Measurements from ENCODE around the gene FAM222A.

DNA sequence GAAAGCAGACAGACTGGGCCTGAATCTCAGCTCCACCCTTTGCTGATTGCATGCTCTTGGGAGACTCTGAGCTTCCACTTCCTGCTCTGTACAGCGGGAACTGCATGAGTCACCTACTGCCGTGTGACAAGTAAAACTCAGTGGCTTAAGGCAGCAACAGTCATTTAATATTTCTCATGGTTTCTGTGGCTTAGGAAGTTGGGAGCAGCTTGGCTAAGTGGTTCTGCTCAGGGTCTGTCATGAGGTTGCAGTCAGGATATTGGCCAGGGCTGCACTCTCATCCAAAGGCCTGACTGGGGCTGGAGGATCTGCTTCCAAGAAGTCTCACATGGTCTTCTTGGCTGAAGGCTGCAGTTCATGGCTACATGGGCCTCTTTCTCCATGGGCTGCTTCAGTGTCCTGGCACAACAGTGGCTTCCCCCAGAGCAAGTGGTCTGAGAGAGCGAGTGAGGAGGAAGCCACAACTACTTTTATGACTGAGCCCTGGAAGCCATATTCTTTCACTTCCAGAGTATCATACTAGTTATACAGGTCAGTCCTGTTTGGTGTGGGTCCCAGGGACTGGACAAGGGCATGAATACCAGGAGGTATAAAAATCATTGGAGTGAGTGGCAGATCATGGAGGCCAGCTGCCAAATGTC is 49.7 kb downstream of the FAM222A start:
- TF ChIP-seq CTCF (IDR thresholded peaks at IDR 0.05; ENCODE audit: control extremely low read depth in 1 of 3, insufficient read depth in 1 of 3, low read depth in 1 of 3, low read length in 3 of 3) (no peak), ASH2L (IDR thresholded peaks at IDR 0.05; ENCODE audit: low read length) (no peak), RXRA (IDR thresholded peaks at IDR 0.05; ENCODE audit: insufficient read depth, low read depth, low read length) (no peak), EZH2 (IDR thresholded peaks at IDR 0.05; ENCODE audit: low read depth, low read length, severe bottlenecking) (no peak), POLR2A (IDR thresholded peaks at IDR 0.05; ENCODE audit: control extremely low read depth in 1 of 2, low read depth in 2 of 2, low read length in 2 of 2) (no peak), JUND (IDR thresholded peaks at IDR 0.05; ENCODE audit: low read length) (no peak), CBX8 (IDR thresholded peaks at IDR 0.05; ENCODE audit: borderline replicate concordance, low read depth, low read length) (no peak), BRCA1 (IDR thresholded peaks at IDR 0.05; ENCODE audit: low read depth, low read length) (no peak), RNF2 (IDR thresholded peaks at IDR 0.05; ENCODE audit: borderline replicate concordance, low read depth, low read length, missing control alignments, poor library complexity, severe bottlenecking) (no peak)
- TF ChIP-seq, protein P1, sequence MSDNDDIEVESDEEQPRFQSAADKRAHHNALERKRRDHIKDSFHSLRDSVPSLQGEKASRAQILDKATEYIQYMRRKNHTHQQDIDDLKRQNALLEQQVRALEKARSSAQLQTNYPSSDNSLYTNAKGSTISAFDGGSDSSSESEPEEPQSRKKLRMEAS (IDR thresholded peaks at IDR 0.05) = no peak
- TF ChIP-seq, protein P2, sequence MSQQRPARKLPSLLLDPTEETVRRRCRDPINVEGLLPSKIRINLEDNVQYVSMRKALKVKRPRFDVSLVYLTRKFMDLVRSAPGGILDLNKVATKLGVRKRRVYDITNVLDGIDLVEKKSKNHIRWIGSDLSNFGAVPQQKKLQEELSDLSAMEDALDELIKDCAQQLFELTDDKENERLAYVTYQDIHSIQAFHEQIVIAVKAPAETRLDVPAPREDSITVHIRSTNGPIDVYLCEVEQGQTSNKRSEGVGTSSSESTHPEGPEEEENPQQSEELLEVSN (IDR thresholded peaks at IDR 0.05) = no peak
- TF ChIP-seq, protein P3, sequence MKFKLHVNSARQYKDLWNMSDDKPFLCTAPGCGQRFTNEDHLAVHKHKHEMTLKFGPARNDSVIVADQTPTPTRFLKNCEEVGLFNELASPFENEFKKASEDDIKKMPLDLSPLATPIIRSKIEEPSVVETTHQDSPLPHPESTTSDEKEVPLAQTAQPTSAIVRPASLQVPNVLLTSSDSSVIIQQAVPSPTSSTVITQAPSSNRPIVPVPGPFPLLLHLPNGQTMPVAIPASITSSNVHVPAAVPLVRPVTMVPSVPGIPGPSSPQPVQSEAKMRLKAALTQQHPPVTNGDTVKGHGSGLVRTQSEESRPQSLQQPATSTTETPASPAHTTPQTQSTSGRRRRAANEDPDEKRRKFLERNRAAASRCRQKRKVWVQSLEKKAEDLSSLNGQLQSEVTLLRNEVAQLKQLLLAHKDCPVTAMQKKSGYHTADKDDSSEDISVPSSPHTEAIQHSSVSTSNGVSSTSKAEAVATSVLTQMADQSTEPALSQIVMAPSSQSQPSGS (IDR thresholded peaks at IDR 0.05; ENCODE audit: low read length) = no peak
